HCT116 (cell line): Measurements from ENCODE around the gene POLD2. TPM values are rescaled to one million over a fixed set of nuclear protein-coding genes. Genes with fewer than 3 reads are reported as not detected.

Experiments used
- ATAC-seq: fragments of 200-7000 bp; cut with Tn5 transposase; 2 replicates; pipeline ENCODE4 v1.9.1; 2020; ENCODE audit warnings: mild to moderate bottlenecking, moderate library complexity
- BruUV-seq: library from RNA; stranded (reverse); fragments of 400-500 nt; replicated peaks from 2 replicates; lab custom pipeline; 2021; lab: Mats Ljungman, UMichigan
- CTCF ChIA-PET: fragments of 300-600 bp; sonication (Branson Sonifier 250); formaldehyde crosslinking; loops from one replicate; lab custom pipeline; 2021; ENCODE audit warnings: antibody characterized with exemption; lab: Charles Lee
- POLR2A ChIA-PET: fragments of 300-600, 350-600 bp; sonication (Branson Sonifier 250); formaldehyde crosslinking; loops from one replicate; lab custom pipeline; 2021; ENCODE audit warnings: antibody characterized with exemption; lab: Charles Lee
- RAD21 ChIA-PET, 2 experiments: fragments of 300-600 bp; sonication (Branson Sonifier 250); formaldehyde crosslinking; loops; one replicate each; lab custom pipeline; 2023; ENCODE audit warnings: low total read pairs in 2 of 2; ENCODE audit not compliant: uncharacterized antibody in 2 of 2, unreplicated experiment in 2 of 2, low non-redundant PET in 1 of 2; lab: Charles Lee
- DNase-seq: peaks from one replicate; pipeline ENCODE4 v3.0.0-alpha.2; 2010; ENCODE audit warnings: low read depth, low spot score
- H2AFZ ChIP-seq: fragments of 200-600 bp; shearing (Covaris generic), sonication (generic); 2 replicates; pipeline ENCODE4 v1.6.1; 2017; ENCODE audit warnings: low read depth, mixed run types, mixed read lengths, antibody characterized with exemption, low read length; ENCODE audit not compliant: poor library complexity, severe bottlenecking
- H3K27ac ChIP-seq: 2 replicates; pipeline ENCODE4 v1.5.1; 2012; ENCODE audit warnings: low read depth, low read length
- H3K27me3 ChIP-seq: fragments of 200-600 bp; sonication (generic); 2 replicates; pipeline ENCODE4 v1.6.1; 2016; ENCODE audit warnings: mixed run types, low read length, mixed read lengths; ENCODE audit not compliant: insufficient read depth
- H3K36me3 ChIP-seq, 2 experiments: fragments of 200-500 bp in 1 of 2; fragments of 200-600 bp in 1 of 2; sonication (Bioruptor generic) in 1 of 2; sonication (generic) in 1 of 2; 2 replicates each; pipeline versions ENCODE4 v1.5.1 to v1.6.1; 2014 to 2016; ENCODE audit warnings: low read length in 2 of 2, inconsistent platforms in 1 of 2, mixed read lengths in 1 of 2, mixed run types in 1 of 2; ENCODE audit not compliant: insufficient read depth in 2 of 2, control insufficient read depth in 1 of 2
- H3K4me1 ChIP-seq, 2 experiments: fragments of 200-600 bp in 1 of 2; sonication (generic) in 1 of 2; 2 replicates each; pipeline versions ENCODE4 v1.5.1 to v1.6.1; 2012 to 2017; ENCODE audit warnings: low read length in 2 of 2, inconsistent platforms in 1 of 2, mild to moderate bottlenecking in 1 of 2, mixed read lengths in 1 of 2, mixed run types in 1 of 2, moderate library complexity in 1 of 2; ENCODE audit not compliant: insufficient read depth in 2 of 2, control insufficient read depth in 1 of 2
- H3K4me2 ChIP-seq: fragments of 200-600 bp; sonication (generic); 2 replicates; pipeline ENCODE4 v1.6.1; 2017; ENCODE audit warnings: mixed run types, low read length, mixed read lengths
- H3K4me3 ChIP-seq, 2 experiments: fragments of 200-600 bp in 1 of 2; sonication (generic) in 1 of 2; replicated peaks in 1 of 2; 2 replicates each; pipeline ENCODE4 v1.5.1; 2011 to 2016; ENCODE audit warnings: low read length in 2 of 2, control low read depth in 1 of 2, low read depth in 1 of 2, mild to moderate bottlenecking in 1 of 2, mixed read lengths in 1 of 2, mixed run types in 1 of 2
- H3K79me2 ChIP-seq: fragments of 200-600 bp; sonication (generic); 2 replicates; pipeline ENCODE4 v1.6.1; 2017; ENCODE audit warnings: mild to moderate bottlenecking, mixed run types, low read length, moderate library complexity, mixed read lengths; ENCODE audit not compliant: insufficient read depth
- H3K9ac ChIP-seq: fragments of 200-600 bp; sonication (generic); 2 replicates; pipeline ENCODE4 v1.6.1; 2016; ENCODE audit warnings: low read length, mixed read lengths
- H3K9me2 ChIP-seq: fragments of 200-600 bp; sonication (generic), shearing (Covaris generic); 2 replicates; pipeline ENCODE4 v1.6.1; 2017; ENCODE audit warnings: mixed run types, mild to moderate bottlenecking, moderate library complexity; ENCODE audit not compliant: insufficient read depth
- H3K9me3 ChIP-seq, 2 experiments: fragments of 200-500 bp in 1 of 2; fragments of 200-600 bp in 1 of 2; sonication (Bioruptor generic) in 1 of 2; sonication (generic) in 1 of 2; 2 replicates each; pipeline ENCODE4 v1.6.1; 2014 to 2017; ENCODE audit warnings: low read length in 2 of 2, mixed read lengths in 2 of 2, inconsistent platforms in 1 of 2, low read depth in 1 of 2, mild to moderate bottlenecking in 1 of 2, mixed run types in 1 of 2, moderate library complexity in 1 of 2; ENCODE audit not compliant: control insufficient read depth in 1 of 2, insufficient read depth in 1 of 2
- H4K20me1 ChIP-seq: fragments of 200-600 bp; sonication (generic), shearing (Covaris generic); 2 replicates; pipeline ENCODE4 v1.6.1; 2017; ENCODE audit warnings: mixed run types, mild to moderate bottlenecking, moderate library complexity; ENCODE audit not compliant: insufficient read depth
- CBX3 ChIP-seq: IDR thresholded peaks from 2 replicates; pipeline ENCODE4 v1.6.1; 2012; ENCODE audit warnings: low read depth
- CEBPB ChIP-seq: IDR thresholded peaks from 2 replicates; pipeline ENCODE4 v1.6.1; 2012; ENCODE audit warnings: low read depth
- ELF1 ChIP-seq: IDR thresholded peaks from 2 replicates; pipeline ENCODE4 v1.6.1; 2012; ENCODE audit warnings: low read depth, borderline replicate concordance
- EZH2phosphoT487 ChIP-seq: fragments of 200-600 bp; IDR thresholded peaks from 2 replicates; pipeline ENCODE4 v1.6.1; 2018; ENCODE audit warnings: antibody characterized with exemption, borderline replicate concordance
- FOSL1 ChIP-seq: IDR thresholded peaks from 2 replicates; pipeline ENCODE4 v1.6.1; 2012; ENCODE audit warnings: low read depth
- JUND ChIP-seq: IDR thresholded peaks from 2 replicates; pipeline ENCODE4 v1.6.1; 2012
- POLR2A ChIP-seq: IDR thresholded peaks from 2 replicates; pipeline ENCODE4 v1.7.0; 2011; ENCODE audit warnings: borderline replicate concordance; ENCODE audit not compliant: insufficient read depth, insufficient read length; ENCODE audit errors: extremely low read depth
- RAD21 ChIP-seq: IDR thresholded peaks from 2 replicates; pipeline ENCODE4 v1.6.1; 2012; ENCODE audit warnings: low read depth, mild to moderate bottlenecking
- SIN3A ChIP-seq: IDR thresholded peaks from 2 replicates; pipeline ENCODE4 v1.6.1; 2012; ENCODE audit warnings: low read depth
- SP1 ChIP-seq: IDR thresholded peaks from 2 replicates; pipeline ENCODE4 v1.6.1; 2012; ENCODE audit warnings: low read depth
- TCF7L2 ChIP-seq: IDR thresholded peaks from 2 replicates; pipeline ENCODE4 v1.7.0; 2011; ENCODE audit warnings: borderline replicate concordance, inconsistent platforms; ENCODE audit not compliant: insufficient read depth, insufficient read length; ENCODE audit errors: extremely low read depth
- YY1 ChIP-seq: IDR thresholded peaks from 2 replicates; pipeline ENCODE4 v1.6.1; 2011; ENCODE audit warnings: low read length, low read depth, moderate library complexity, mild to moderate bottlenecking; ENCODE audit not compliant: insufficient replicate concordance; ENCODE audit errors: extremely low read depth
- ZFX ChIP-seq: fragments of 450-650 bp; IDR thresholded peaks from 2 replicates; pipeline ENCODE4 v1.6.1; 2017
- intact Hi-C: fragments of 100-400 bp; cut with micrococcal nuclease; formaldehyde crosslinking; loops from 2 replicates; pipeline ENCODE4 v1.10.0; 2022
- total RNA-seq: library from RNA; stranded (reverse); gene quantifications from one replicate; pipeline ENCODE4 v1.2.1, GENCODE V29; 2021; ENCODE audit not compliant: unreplicated experiment
- TF ChIP-seq, protein P1 (sequence below): IDR thresholded peaks from 2 replicates; pipeline ENCODE4 v1.6.1; 2012; ENCODE audit warnings: low read depth
- TF ChIP-seq, protein P2 (sequence below): IDR thresholded peaks from 2 replicates; pipeline ENCODE4 v1.6.1; 2012
- TF ChIP-seq, protein P3 (sequence below): IDR thresholded peaks from 2 replicates; pipeline ENCODE4 v1.6.1; 2011; ENCODE audit warnings: mild to moderate bottlenecking, low read length, moderate library complexity; ENCODE audit not compliant: insufficient replicate concordance; ENCODE audit errors: extremely low read depth
- TF ChIP-seq, protein P4 (sequence below): IDR thresholded peaks from 2 replicates; pipeline ENCODE4 v1.6.1; 2012

Gene POLD2
- total RNA-seq, 1 experiment from 2014 or later: 237 TPM

- H3K9ac ChIP-seq: no peak overlapping the region
- DNase-seq (no peak), ATAC-seq (no peak)
- no peak for TF ChIP-seq JUND
- TF ChIP-seq ZFX: no peak
- TF ChIP-seq, protein P1, sequence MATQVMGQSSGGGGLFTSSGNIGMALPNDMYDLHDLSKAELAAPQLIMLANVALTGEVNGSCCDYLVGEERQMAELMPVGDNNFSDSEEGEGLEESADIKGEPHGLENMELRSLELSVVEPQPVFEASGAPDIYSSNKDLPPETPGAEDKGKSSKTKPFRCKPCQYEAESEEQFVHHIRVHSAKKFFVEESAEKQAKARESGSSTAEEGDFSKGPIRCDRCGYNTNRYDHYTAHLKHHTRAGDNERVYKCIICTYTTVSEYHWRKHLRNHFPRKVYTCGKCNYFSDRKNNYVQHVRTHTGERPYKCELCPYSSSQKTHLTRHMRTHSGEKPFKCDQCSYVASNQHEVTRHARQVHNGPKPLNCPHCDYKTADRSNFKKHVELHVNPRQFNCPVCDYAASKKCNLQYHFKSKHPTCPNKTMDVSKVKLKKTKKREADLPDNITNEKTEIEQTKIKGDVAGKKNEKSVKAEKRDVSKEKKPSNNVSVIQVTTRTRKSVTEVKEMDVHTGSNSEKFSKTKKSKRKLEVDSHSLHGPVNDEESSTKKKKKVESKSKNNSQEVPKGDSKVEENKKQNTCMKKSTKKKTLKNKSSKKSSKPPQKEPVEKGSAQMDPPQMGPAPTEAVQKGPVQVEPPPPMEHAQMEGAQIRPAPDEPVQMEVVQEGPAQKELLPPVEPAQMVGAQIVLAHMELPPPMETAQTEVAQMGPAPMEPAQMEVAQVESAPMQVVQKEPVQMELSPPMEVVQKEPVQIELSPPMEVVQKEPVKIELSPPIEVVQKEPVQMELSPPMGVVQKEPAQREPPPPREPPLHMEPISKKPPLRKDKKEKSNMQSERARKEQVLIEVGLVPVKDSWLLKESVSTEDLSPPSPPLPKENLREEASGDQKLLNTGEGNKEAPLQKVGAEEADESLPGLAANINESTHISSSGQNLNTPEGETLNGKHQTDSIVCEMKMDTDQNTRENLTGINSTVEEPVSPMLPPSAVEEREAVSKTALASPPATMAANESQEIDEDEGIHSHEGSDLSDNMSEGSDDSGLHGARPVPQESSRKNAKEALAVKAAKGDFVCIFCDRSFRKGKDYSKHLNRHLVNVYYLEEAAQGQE: no peak
- TF ChIP-seq, protein P2, sequence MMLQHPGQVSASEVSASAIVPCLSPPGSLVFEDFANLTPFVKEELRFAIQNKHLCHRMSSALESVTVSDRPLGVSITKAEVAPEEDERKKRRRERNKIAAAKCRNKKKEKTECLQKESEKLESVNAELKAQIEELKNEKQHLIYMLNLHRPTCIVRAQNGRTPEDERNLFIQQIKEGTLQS: no peak
- no peak for TF ChIP-seq SIN3A
- no peak for TF ChIP-seq CEBPB
- no peak for TF ChIP-seq YY1
- TF ChIP-seq, protein P3, sequence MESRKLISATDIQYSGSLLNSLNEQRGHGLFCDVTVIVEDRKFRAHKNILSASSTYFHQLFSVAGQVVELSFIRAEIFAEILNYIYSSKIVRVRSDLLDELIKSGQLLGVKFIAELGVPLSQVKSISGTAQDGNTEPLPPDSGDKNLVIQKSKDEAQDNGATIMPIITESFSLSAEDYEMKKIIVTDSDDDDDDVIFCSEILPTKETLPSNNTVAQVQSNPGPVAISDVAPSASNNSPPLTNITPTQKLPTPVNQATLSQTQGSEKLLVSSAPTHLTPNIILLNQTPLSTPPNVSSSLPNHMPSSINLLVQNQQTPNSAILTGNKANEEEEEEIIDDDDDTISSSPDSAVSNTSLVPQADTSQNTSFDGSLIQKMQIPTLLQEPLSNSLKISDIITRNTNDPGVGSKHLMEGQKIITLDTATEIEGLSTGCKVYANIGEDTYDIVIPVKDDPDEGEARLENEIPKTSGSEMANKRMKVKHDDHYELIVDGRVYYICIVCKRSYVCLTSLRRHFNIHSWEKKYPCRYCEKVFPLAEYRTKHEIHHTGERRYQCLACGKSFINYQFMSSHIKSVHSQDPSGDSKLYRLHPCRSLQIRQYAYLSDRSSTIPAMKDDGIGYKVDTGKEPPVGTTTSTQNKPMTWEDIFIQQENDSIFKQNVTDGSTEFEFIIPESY: no peak
- no peak for TF ChIP-seq CBX3
- TF ChIP-seq TCF7L2: no peak
- TF ChIP-seq ELF1: no peak
- no peak for TF ChIP-seq RAD21
- no peak for TF ChIP-seq POLR2A
- TF ChIP-seq EZH2phosphoT487: no peak
- TF ChIP-seq SP1: no peak
- TF ChIP-seq, protein P4, sequence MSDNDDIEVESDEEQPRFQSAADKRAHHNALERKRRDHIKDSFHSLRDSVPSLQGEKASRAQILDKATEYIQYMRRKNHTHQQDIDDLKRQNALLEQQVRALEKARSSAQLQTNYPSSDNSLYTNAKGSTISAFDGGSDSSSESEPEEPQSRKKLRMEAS: no peak
- no peak for TF ChIP-seq FOSL1
- no peak overlapping the region for H3K4me3 ChIP-seq
- peaks cover 31 to 41% of the 10 kb centered on the region in 2 experiments for H3K36me3 ChIP-seq
- H3K79me2 ChIP-seq: peaks cover 44% of the 10 kb centered on the region
- H3K27me3 ChIP-seq: no peaks in the 10 kb centered on the region
- intact Hi-C loops: no loop called here
- H3K4me2 ChIP-seq: no peak overlapping the region
- ChIA-PET POLR2A (no interaction called here), RAD21 (no interaction called here), CTCF (no interaction called here)
- H3K27ac ChIP-seq: no peak overlapping the region
- no peak overlapping the region for H2AFZ ChIP-seq
- H4K20me1 ChIP-seq: no peaks in the 10 kb centered on the region
- H3K4me1 ChIP-seq: peaks cover 3 to 10% of the 10 kb centered on the region in 2 experiments; a peak in 2 of 4 replicates
- no peaks in the 10 kb centered on the region for H3K9me2 ChIP-seq
- BruUV-seq: no TSS peak
- H3K9me3 ChIP-seq: no peaks in the 10 kb centered on the region
Observed at GRCh38 chr7:44117801-44118429, 5.4 kb downstream of the POLD2 start.
